Measurements from ENCODE around the gene MAP4K5. TPM values are rescaled to one million over a fixed set of nuclear protein-coding genes. Genes with fewer than 3 reads are reported as not detected.
A peak's percentile ranks its signal among the peaks of the same experiment; 100 is the strongest.

Gene MAP4K5
- total RNA-seq, 1 donor = 134 TPM

- Histone ChIP-seq H3K27ac (ENCODE audit: low read depth, low read length) (no peak overlapping the region), H3K36me3 (ENCODE audit: insufficient read depth, low read length) (no peaks in the 10 kb centered on the region), H3K4me3 (ENCODE audit: insufficient read depth, low read length) (no peak overlapping the region), H3K27me3 (ENCODE audit: insufficient read depth, low read length) (no peaks in the 10 kb centered on the region), H3K4me2 (ENCODE audit: insufficient read depth, low read length) (no peak overlapping the region), H3K9me3 (ENCODE audit: low read depth, low read length) (no peaks in the 10 kb centered on the region), H3K4me1 (ENCODE audit: insufficient read depth, low read length) (peaks cover 30% of the 10 kb centered on the region), H2AFZ (ENCODE audit: low read length) (no peak overlapping the region), H3K79me2 (ENCODE audit: insufficient read depth, low read length) (no peaks in the 10 kb centered on the region), H4K20me1 (ENCODE audit: insufficient read depth, low read length) (no peaks in the 10 kb centered on the region)
- no peak for DNase-seq (ENCODE audit: insufficient read length, low spot score, missing footprints)
- no peak for TF ChIP-seq CTCF (IDR thresholded peaks at IDR 0.05; ENCODE audit: extremely low read depth, low read depth, low read length)
These were observed 131.9 kb downstream of the MAP4K5 start for GRCh38 chr14:50400461-50400860.

GRCh38 chr14:50399251-50400032 is 132.9 kb downstream of the MAP4K5 start:
- TF ChIP-seq CTCF (IDR thresholded peaks at IDR 0.05; ENCODE audit: extremely low read depth, low read depth, low read length) = no peak
- H3K4me1 ChIP-seq (ENCODE audit: insufficient read depth, low read length) = peaks cover 34% of the 10 kb centered on the region
- H3K79me2 ChIP-seq (ENCODE audit: insufficient read depth, low read length) = peaks cover 3% of the 10 kb centered on the region
- DNase-seq (ENCODE audit: insufficient read length, low spot score, missing footprints) = peak; percentile 84
- no peaks in the 10 kb centered on the region for H3K36me3 ChIP-seq (ENCODE audit: insufficient read depth, low read length)
- peak overlapping the region; percentile 11 for H3K27ac ChIP-seq (ENCODE audit: low read depth, low read length)
- no peak overlapping the region for H3K4me2 ChIP-seq (ENCODE audit: insufficient read depth, low read length)
- H3K4me3 ChIP-seq (ENCODE audit: insufficient read depth, low read length) = no peak overlapping the region
- no peaks in the 10 kb centered on the region for H3K9me3 ChIP-seq (ENCODE audit: low read depth, low read length)
- H3K27me3 ChIP-seq (ENCODE audit: insufficient read depth, low read length) = no peaks in the 10 kb centered on the region
- no peaks in the 10 kb centered on the region for H4K20me1 ChIP-seq (ENCODE audit: insufficient read depth, low read length)
- no peak overlapping the region for H2AFZ ChIP-seq (ENCODE audit: low read length)

- no peak overlapping the region for H3K4me2 ChIP-seq (ENCODE audit: insufficient read depth, low read length)
- H2AFZ ChIP-seq (ENCODE audit: low read length) = no peak overlapping the region
- H3K36me3 ChIP-seq (ENCODE audit: insufficient read depth, low read length) = no peaks in the 10 kb centered on the region
- no peak overlapping the region for H3K27ac ChIP-seq (ENCODE audit: low read depth, low read length)
- no peaks in the 10 kb centered on the region for H3K27me3 ChIP-seq (ENCODE audit: insufficient read depth, low read length)
- no peaks in the 10 kb centered on the region for H4K20me1 ChIP-seq (ENCODE audit: insufficient read depth, low read length)
- H3K4me3 ChIP-seq (ENCODE audit: insufficient read depth, low read length) = no peak overlapping the region
- no peak for TF ChIP-seq CTCF (IDR thresholded peaks at IDR 0.05; ENCODE audit: extremely low read depth, low read depth, low read length)
- peaks cover 3% of the 10 kb centered on the region for H3K79me2 ChIP-seq (ENCODE audit: insufficient read depth, low read length)
- H3K9me3 ChIP-seq (ENCODE audit: low read depth, low read length) = no peaks in the 10 kb centered on the region
- H3K4me1 ChIP-seq (ENCODE audit: insufficient read depth, low read length) = peaks cover 34% of the 10 kb centered on the region
- DNase-seq (ENCODE audit: insufficient read length, low spot score, missing footprints) = no peak
These were observed 134.2 kb downstream of the MAP4K5 start for GRCh38 chr14:50398189-50398580.

- H3K27ac ChIP-seq (ENCODE audit: low read depth, low read length) = peak overlapping the region; percentile 79
These were observed 134.8 kb downstream of the MAP4K5 start for GRCh38 chr14:50397390-50398188.

More at GRCh38 chr14:50397390-50398188, 134.8 kb downstream of the MAP4K5 start:
- Histone ChIP-seq H3K4me2 (ENCODE audit: insufficient read depth, low read length) (peak overlapping the region; percentile 95), H4K20me1 (ENCODE audit: insufficient read depth, low read length) (no peaks in the 10 kb centered on the region), H3K4me1 (ENCODE audit: insufficient read depth, low read length) (peaks cover 34% of the 10 kb centered on the region), H3K36me3 (ENCODE audit: insufficient read depth, low read length) (no peaks in the 10 kb centered on the region), H3K79me2 (ENCODE audit: insufficient read depth, low read length) (peaks cover 3% of the 10 kb centered on the region), H3K9me3 (ENCODE audit: low read depth, low read length) (no peaks in the 10 kb centered on the region), H3K4me3 (ENCODE audit: insufficient read depth, low read length) (peak overlapping the region; percentile 87), H3K27me3 (ENCODE audit: insufficient read depth, low read length) (no peaks in the 10 kb centered on the region), H2AFZ (ENCODE audit: low read length) (peak overlapping the region; percentile 93)
- no peak for DNase-seq (ENCODE audit: insufficient read length, low spot score, missing footprints)
- TF ChIP-seq CTCF (IDR thresholded peaks at IDR 0.05; ENCODE audit: extremely low read depth, low read depth, low read length) = no peak

Measured in osteoblast (primary cell).